ENCODE data around the gene F8.
"Not testable (repeated sequence)": the region's sequence is repeated elsewhere in the genome, so short reads cannot be mapped to it uniquely, and the experiment has no call there.

Gene F8

GRCh38 chrX:154967603-154968002 is 54.9 kb downstream of the F8 start:
- Histone ChIP-seq H3K4me3 (ENCODE audit: low read depth, low read length) (no peak overlapping the region), H3K9me3 (ENCODE audit: control insufficient read depth, insufficient read depth, low read length) (no peaks in the 10 kb centered on the region), H3K36me3 (ENCODE audit: control insufficient read depth, insufficient read depth, low read length) (no peaks in the 10 kb centered on the region), H3K4me1 (ENCODE audit: control insufficient read depth, insufficient read depth, low read length) (no peaks in the 10 kb centered on the region), H3K27me3 (ENCODE audit: control insufficient read depth, insufficient read depth, low read length) (no peaks in the 10 kb centered on the region), H3K9ac (ENCODE audit: low read depth, low read length) (no peak overlapping the region)

DNA sequence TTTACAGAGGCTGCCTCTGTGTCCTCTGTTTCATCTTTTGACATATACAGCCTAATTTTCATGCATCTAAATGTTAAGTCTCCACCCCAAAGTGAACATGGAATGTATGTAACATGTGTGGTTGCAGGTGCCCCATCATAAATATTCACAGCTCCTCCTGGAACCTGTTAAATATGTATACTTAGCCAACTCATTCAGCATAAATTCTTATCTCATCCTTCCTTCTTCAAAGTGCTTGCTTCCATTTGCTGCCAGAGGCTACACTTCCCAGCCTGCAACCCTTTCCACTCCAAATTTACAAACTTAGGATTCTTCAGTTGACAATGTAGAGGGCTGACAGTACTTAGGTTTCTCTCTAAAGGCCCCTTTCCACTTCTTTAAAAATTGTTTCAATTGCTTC is 60.6 kb downstream of the F8 start:
- Histone ChIP-seq H3K27me3 (ENCODE audit: control insufficient read depth, insufficient read depth, low read length) (no peaks in the 10 kb centered on the region), H3K36me3 (ENCODE audit: control insufficient read depth, insufficient read depth, low read length) (no peaks in the 10 kb centered on the region), H3K4me3 (ENCODE audit: low read depth, low read length) (no peak overlapping the region), H3K9ac (ENCODE audit: low read depth, low read length) (no peak overlapping the region), H3K9me3 (ENCODE audit: control insufficient read depth, insufficient read depth, low read length) (no peaks in the 10 kb centered on the region), H3K4me1 (ENCODE audit: control insufficient read depth, insufficient read depth, low read length) (no peaks in the 10 kb centered on the region)

- not testable (repeated sequence) for H3K4me1 ChIP-seq (ENCODE audit: control insufficient read depth, insufficient read depth, low read length); H3K4me3 ChIP-seq (ENCODE audit: low read depth, low read length); H3K36me3 ChIP-seq (ENCODE audit: control insufficient read depth, insufficient read depth, low read length); H3K27me3 ChIP-seq (ENCODE audit: control insufficient read depth, insufficient read depth, low read length); H3K9ac ChIP-seq (ENCODE audit: low read depth, low read length); H3K9me3 ChIP-seq (ENCODE audit: control insufficient read depth, insufficient read depth, low read length)
Observed at GRCh38 chrX:154955799-154956198, 66.7 kb downstream of the F8 start.

- not testable (repeated sequence) for H3K9ac ChIP-seq (ENCODE audit: low read depth, low read length); H3K36me3 ChIP-seq (ENCODE audit: control insufficient read depth, insufficient read depth, low read length); H3K27me3 ChIP-seq (ENCODE audit: control insufficient read depth, insufficient read depth, low read length); H3K4me3 ChIP-seq (ENCODE audit: low read depth, low read length); H3K9me3 ChIP-seq (ENCODE audit: control insufficient read depth, insufficient read depth, low read length); H3K4me1 ChIP-seq (ENCODE audit: control insufficient read depth, insufficient read depth, low read length)
Observed at GRCh38 chrX:154939265-154939664, 83.3 kb downstream of the F8 start.

- H3K9me3 ChIP-seq (ENCODE audit: control insufficient read depth, insufficient read depth, low read length); H3K27me3 ChIP-seq (ENCODE audit: control insufficient read depth, insufficient read depth, low read length); H3K36me3 ChIP-seq (ENCODE audit: control insufficient read depth, insufficient read depth, low read length); H3K4me3 ChIP-seq (ENCODE audit: low read depth, low read length); H3K9ac ChIP-seq (ENCODE audit: low read depth, low read length); H3K4me1 ChIP-seq (ENCODE audit: control insufficient read depth, insufficient read depth, low read length): not testable (repeated sequence)
Observed at GRCh38 chrX:154924771-154925170, 97.8 kb downstream of the F8 start.

GRCh38 chrX:154918060-154918483 is 104.5 kb downstream of the F8 start:
- Histone ChIP-seq H3K36me3 (ENCODE audit: control insufficient read depth, insufficient read depth, low read length) (no peaks in the 10 kb centered on the region), H3K9me3 (ENCODE audit: control insufficient read depth, insufficient read depth, low read length) (no peaks in the 10 kb centered on the region), H3K4me3 (ENCODE audit: low read depth, low read length) (peak overlapping the region; percentile 33), H3K9ac (ENCODE audit: low read depth, low read length) (no peak overlapping the region), H3K27me3 (ENCODE audit: control insufficient read depth, insufficient read depth, low read length) (no peaks in the 10 kb centered on the region), H3K4me1 (ENCODE audit: control insufficient read depth, insufficient read depth, low read length) (no peaks in the 10 kb centered on the region)

DNA sequence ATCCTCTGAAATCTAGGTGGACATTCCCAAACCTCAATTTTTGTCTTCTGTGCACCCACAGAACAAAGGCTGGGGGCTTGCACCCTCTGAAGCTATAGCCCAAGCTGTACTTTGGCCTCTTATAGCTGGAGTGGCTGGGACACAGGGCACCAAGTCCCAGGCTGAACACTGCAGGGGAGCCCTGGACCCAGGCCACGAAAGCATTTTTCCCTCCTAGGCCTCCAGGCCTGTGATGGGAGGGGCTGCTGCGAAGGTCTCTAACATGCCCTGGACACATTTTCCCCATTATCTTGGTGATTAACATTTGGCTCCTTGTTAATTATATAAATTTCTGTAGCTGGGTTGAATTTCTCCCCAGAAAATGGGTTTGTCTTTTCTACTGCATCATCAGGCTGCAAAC is 108.5 kb downstream of the F8 start:
- Histone ChIP-seq H3K9ac (ENCODE audit: low read depth, low read length) (no peak overlapping the region), H3K4me1 (ENCODE audit: control insufficient read depth, insufficient read depth, low read length) (no peaks in the 10 kb centered on the region), H3K27me3 (ENCODE audit: control insufficient read depth, insufficient read depth, low read length) (no peaks in the 10 kb centered on the region), H3K36me3 (ENCODE audit: control insufficient read depth, insufficient read depth, low read length) (no peaks in the 10 kb centered on the region), H3K9me3 (ENCODE audit: control insufficient read depth, insufficient read depth, low read length) (no peaks in the 10 kb centered on the region), H3K4me3 (ENCODE audit: low read depth, low read length) (no peak overlapping the region)

- H3K9me3 ChIP-seq (ENCODE audit: control insufficient read depth, insufficient read depth, low read length); H3K27me3 ChIP-seq (ENCODE audit: control insufficient read depth, insufficient read depth, low read length): not testable (repeated sequence)
Observed at GRCh38 chrX:154910528-154910927, 112.0 kb downstream of the F8 start.

GRCh38 chrX:154910048-154910447 is 112.5 kb downstream of the F8 start:
- not testable (repeated sequence) for H3K27me3 ChIP-seq (ENCODE audit: control insufficient read depth, insufficient read depth, low read length); H3K9me3 ChIP-seq (ENCODE audit: control insufficient read depth, insufficient read depth, low read length); H3K9ac ChIP-seq (ENCODE audit: low read depth, low read length); H3K36me3 ChIP-seq (ENCODE audit: control insufficient read depth, insufficient read depth, low read length); H3K4me3 ChIP-seq (ENCODE audit: low read depth, low read length); H3K4me1 ChIP-seq (ENCODE audit: control insufficient read depth, insufficient read depth, low read length)

More at GRCh38 chrX:154910528-154910927, 112.0 kb downstream of the F8 start:
- H3K9ac ChIP-seq (ENCODE audit: low read depth, low read length); H3K4me3 ChIP-seq (ENCODE audit: low read depth, low read length); H3K4me1 ChIP-seq (ENCODE audit: control insufficient read depth, insufficient read depth, low read length); H3K36me3 ChIP-seq (ENCODE audit: control insufficient read depth, insufficient read depth, low read length): not testable (repeated sequence)

- H3K36me3 ChIP-seq (ENCODE audit: control insufficient read depth, insufficient read depth, low read length) = no peaks in the 10 kb centered on the region
- H3K4me1 ChIP-seq (ENCODE audit: control insufficient read depth, insufficient read depth, low read length) = no peaks in the 10 kb centered on the region
- no peaks in the 10 kb centered on the region for H3K27me3 ChIP-seq (ENCODE audit: control insufficient read depth, insufficient read depth, low read length)
- no peak overlapping the region for H3K9ac ChIP-seq (ENCODE audit: low read depth, low read length)
- H3K9me3 ChIP-seq (ENCODE audit: control insufficient read depth, insufficient read depth, low read length) = no peaks in the 10 kb centered on the region
- H3K4me3 ChIP-seq (ENCODE audit: low read depth, low read length) = no peak overlapping the region
Observed at GRCh38 chrX:154908821-154909220, 113.7 kb downstream of the F8 start.

DNA sequence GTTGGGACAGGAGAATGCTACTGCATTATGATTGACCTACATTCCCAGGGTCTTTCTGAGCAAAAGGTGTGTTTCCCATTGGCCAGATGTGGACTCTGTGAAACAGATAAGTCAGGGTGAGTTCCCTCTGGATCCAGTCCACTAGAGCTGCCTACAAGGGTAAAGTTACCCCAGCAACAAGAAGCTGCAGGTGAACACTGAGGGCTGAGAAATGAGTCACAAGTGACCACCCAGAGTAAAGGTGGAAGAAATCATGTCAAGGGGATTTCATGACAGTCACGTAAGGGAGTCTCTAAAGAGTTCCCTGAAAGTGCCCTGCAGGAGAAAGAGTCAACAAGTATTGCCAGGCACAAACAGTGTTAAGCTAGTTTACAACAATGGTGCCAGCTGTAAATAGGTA is 120.1 kb downstream of the F8 start:
- no peak overlapping the region for H3K9ac ChIP-seq (ENCODE audit: low read depth, low read length)
- no peaks in the 10 kb centered on the region for H3K36me3 ChIP-seq (ENCODE audit: control insufficient read depth, insufficient read depth, low read length)
- no peak overlapping the region for H3K4me3 ChIP-seq (ENCODE audit: low read depth, low read length)
- no peaks in the 10 kb centered on the region for H3K4me1 ChIP-seq (ENCODE audit: control insufficient read depth, insufficient read depth, low read length)
- no peaks in the 10 kb centered on the region for H3K9me3 ChIP-seq (ENCODE audit: control insufficient read depth, insufficient read depth, low read length)
- no peaks in the 10 kb centered on the region for H3K27me3 ChIP-seq (ENCODE audit: control insufficient read depth, insufficient read depth, low read length)

GRCh38 chrX:154900323-154900722 is 122.2 kb downstream of the F8 start:
- Histone ChIP-seq H3K9me3 (ENCODE audit: control insufficient read depth, insufficient read depth, low read length) (no peaks in the 10 kb centered on the region), H3K36me3 (ENCODE audit: control insufficient read depth, insufficient read depth, low read length) (no peaks in the 10 kb centered on the region), H3K9ac (ENCODE audit: low read depth, low read length) (no peak overlapping the region), H3K27me3 (ENCODE audit: control insufficient read depth, insufficient read depth, low read length) (no peaks in the 10 kb centered on the region), H3K4me3 (ENCODE audit: low read depth, low read length) (no peak overlapping the region), H3K4me1 (ENCODE audit: control insufficient read depth, insufficient read depth, low read length) (no peaks in the 10 kb centered on the region)

DNA sequence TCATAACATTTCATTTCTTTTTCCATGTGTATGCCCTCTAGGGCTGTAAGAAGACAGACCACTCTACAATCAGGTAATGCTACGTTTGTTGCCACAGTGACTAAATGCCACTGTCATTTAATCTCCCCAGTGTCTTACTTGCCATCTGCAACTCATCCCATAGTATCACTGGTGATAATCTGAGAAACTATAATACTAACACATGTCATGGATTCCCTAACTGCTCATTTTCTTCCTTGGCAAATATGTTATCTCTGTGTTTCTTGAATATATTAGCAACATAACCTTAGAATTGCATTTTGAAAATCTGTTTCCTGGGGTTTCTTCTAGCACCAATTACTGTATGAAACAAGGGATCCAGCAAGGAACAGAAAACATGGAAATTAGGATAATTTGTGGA is 130.2 kb downstream of the F8 start:
- no peaks in the 10 kb centered on the region for H3K36me3 ChIP-seq (ENCODE audit: control insufficient read depth, insufficient read depth, low read length)
- no peak overlapping the region for H3K9ac ChIP-seq (ENCODE audit: low read depth, low read length)
- H3K27me3 ChIP-seq (ENCODE audit: control insufficient read depth, insufficient read depth, low read length) = no peaks in the 10 kb centered on the region
- no peak overlapping the region for H3K4me3 ChIP-seq (ENCODE audit: low read depth, low read length)
- no peaks in the 10 kb centered on the region for H3K9me3 ChIP-seq (ENCODE audit: control insufficient read depth, insufficient read depth, low read length)
- no peaks in the 10 kb centered on the region for H3K4me1 ChIP-seq (ENCODE audit: control insufficient read depth, insufficient read depth, low read length)
